Measurements from ENCODE around the gene SLC16A1. TPM values are rescaled to one million over a fixed set of nuclear protein-coding genes. Genes with fewer than 3 reads are reported as not detected.

Gene SLC16A1
- total and polyA plus RNA-seq, 2 of the 8 experiments (the other 6 are each of a cell fraction or from before 2014, with no cell fraction given) = 435 to 545 TPM

DNA sequence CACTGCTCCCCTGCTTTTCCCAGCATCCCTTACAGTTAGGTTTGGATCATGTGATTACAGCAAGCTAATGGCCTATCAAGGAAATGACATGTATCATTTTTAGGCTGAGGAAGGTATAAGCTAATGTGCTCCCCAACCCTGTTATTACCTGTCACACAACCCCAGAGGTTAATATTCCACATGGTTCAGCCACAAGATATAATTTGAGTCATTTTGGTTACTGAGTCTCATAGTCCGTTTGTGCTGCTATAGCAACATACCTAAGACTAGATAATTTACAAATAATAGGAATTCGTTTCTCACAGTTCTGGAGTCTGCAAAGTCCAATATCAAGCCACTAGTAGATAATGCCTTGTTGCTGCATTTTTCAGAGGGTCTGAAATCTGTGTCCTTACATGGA is 29.1 kb upstream of the SLC16A1 start:
- Histone ChIP-seq H3K4ac (replicated peaks; ENCODE audit: insufficient read length, low read depth, low read length) (no peak overlapping the region), H3K36me3 (ENCODE audit: control insufficient read depth in 2 of 4, insufficient read depth in 4 of 4, low read length in 3 of 4) (no peaks in the 10 kb centered on the region; a peak in 1 of 8 replicates), H3K79me2 (ENCODE audit: control insufficient read depth in 1 of 2, insufficient read depth in 2 of 2, low read length in 2 of 2) (no peaks in the 10 kb centered on the region), H2AK5ac (ENCODE audit: low read depth, low read length) (no peak overlapping the region), H3K4me3 (ENCODE audit: extremely low read depth in 1 of 4, insufficient read depth in 2 of 4, low read depth in 3 of 4, low read length in 4 of 4) (no peak overlapping the region), H3K79me1 (ENCODE audit: low read depth, low read length) (no peaks in the 10 kb centered on the region), H3K18ac (ENCODE audit: extremely low read depth, low read length) (no peak overlapping the region), H3K4me1 (replicated peaks in 1 of 4; ENCODE audit: control insufficient read depth in 3 of 4, insufficient read depth in 4 of 4, low read length in 3 of 4) (no peaks in the 10 kb centered on the region), H3K23ac (ENCODE audit: insufficient read length) (no peak overlapping the region), H3K27me3 (replicated peaks in 1 of 4; ENCODE audit: control insufficient read depth in 3 of 4, extremely low read depth in 1 of 4, insufficient read depth in 3 of 4, low read length in 3 of 4) (no peaks in the 10 kb centered on the region), H3K9me3 (ENCODE audit: insufficient read depth in 2 of 2, low read depth in 1 of 2, low read length in 1 of 2) (no peaks in the 10 kb centered on the region), H4K20me1 (replicated peaks in 1 of 2; ENCODE audit: control insufficient read depth in 1 of 2, insufficient read depth in 2 of 2, low read length in 2 of 2) (no peaks in the 10 kb centered on the region), H4K91ac (replicated peaks; ENCODE audit: insufficient read length, low read length) (no peak overlapping the region), H2BK5ac (ENCODE audit: low read depth, low read length) (no peak overlapping the region), H4K5ac (ENCODE audit: insufficient read length, low read depth, low read length) (no peak overlapping the region), H2BK120ac (replicated peaks; ENCODE audit: low read depth, low read length) (no peak overlapping the region), H3K23me2 (ENCODE audit: low read depth, low read length) (no peaks in the 10 kb centered on the region), H4K8ac (ENCODE audit: extremely low read depth, insufficient read depth, low read length) (no peak overlapping the region), H2BK12ac (ENCODE audit: low read depth, low read length) (no peak overlapping the region), H2AFZ (ENCODE audit: low read length) (no peak overlapping the region), H3K9ac (replicated peaks in 1 of 4; ENCODE audit: extremely low read depth in 1 of 4, low read depth in 3 of 4, low read length in 3 of 4) (no peak overlapping the region), H2BK20ac (ENCODE audit: low read length) (no peak overlapping the region), H3K27ac (ENCODE audit: low read depth, low read length) (no peak overlapping the region), H3K56ac (replicated peaks; ENCODE audit: insufficient read length, low read depth, low read length) (no peak overlapping the region), H3K14ac (ENCODE audit: insufficient read length) (no peak overlapping the region), H3K4me2 (ENCODE audit: insufficient read depth in 1 of 2, low read depth in 2 of 2, low read length in 2 of 2) (no peak overlapping the region), H2BK15ac (ENCODE audit: low read length) (no peak overlapping the region)
- DNase-seq (ENCODE audit: low read depth in 1 of 2, low spot score in 2 of 2) (no peak), FAIRE-seq (no peak)
- 91% methylated on average over 2 of the region's 2 CpGs; no CpG with 5 or more reads in 1 of the 2 experiments for WGBS, 2 experiments (ENCODE audit: extremely low coverage in 1 of 2, insufficient coverage in 1 of 2, insufficient read length in 1 of 2, insufficient replicate concordance in 2 of 2, low coverage in 1 of 2, low lambda C conversion rate in 2 of 2, missing lambda C conversion rate in 1 of 2)
- ChIA-PET CTCF (ENCODE audit: partially characterized antibody) (interaction anchor here (1.4 kb wide), 1 partner anchor 88 kb away, joined by 3 read pairs; the partner anchor contains the start of gene LRIG2), POLR2A (ENCODE audit: partially characterized antibody) (interaction anchor here (1.4 kb wide), 1 partner anchor 58 kb away, joined by 3 read pairs; no protein-coding TSS in a partner anchor)
- TF ChIP-seq CEBPB (IDR thresholded peaks at IDR 0.05; ENCODE audit: low read depth, low read length) (no peak), RNF2 (IDR thresholded peaks at IDR 0.05; ENCODE audit: borderline replicate concordance, low read depth, low read length, missing control alignments, poor library complexity, severe bottlenecking) (no peak), BCL11A (IDR thresholded peaks at IDR 0.05; ENCODE audit: low read depth in 2 of 2, low read length in 2 of 2) (no peak), KDM4A (IDR thresholded peaks at IDR 0.05; ENCODE audit: low read depth, low read length, severe bottlenecking) (no peak), JUND (IDR thresholded peaks at IDR 0.05; ENCODE audit: low read length) (no peak), EZH2 (IDR thresholded peaks at IDR 0.05; ENCODE audit: low read depth, low read length, severe bottlenecking) (no peak), RXRA (IDR thresholded peaks at IDR 0.05; ENCODE audit: insufficient read depth, low read depth, low read length) (no peak), SAP30 (IDR thresholded peaks at IDR 0.05; ENCODE audit: insufficient read depth, insufficient replicate concordance, low read length) (no peak), EP300 (IDR thresholded peaks at IDR 0.05; ENCODE audit: borderline replicate concordance in 1 of 2, low read depth in 2 of 2, low read length in 2 of 2) (no peak), GABPA (IDR thresholded peaks at IDR 0.05; ENCODE audit: borderline replicate concordance, insufficient read depth, low read length) (no peak), SP2 (IDR thresholded peaks at IDR 0.05; ENCODE audit: low read length) (no peak), SUZ12 (IDR thresholded peaks at IDR 0.05; ENCODE audit: low read length) (no peak), KDM5A (IDR thresholded peaks at IDR 0.05; ENCODE audit: low read length) (no peak), HDAC6 (IDR thresholded peaks at IDR 0.05; ENCODE audit: low read depth, low read length) (no peak)

All from H1 (cell line).